Measurements from ENCODE around the gene ANKK1.

ANKK1 gene

DNA sequence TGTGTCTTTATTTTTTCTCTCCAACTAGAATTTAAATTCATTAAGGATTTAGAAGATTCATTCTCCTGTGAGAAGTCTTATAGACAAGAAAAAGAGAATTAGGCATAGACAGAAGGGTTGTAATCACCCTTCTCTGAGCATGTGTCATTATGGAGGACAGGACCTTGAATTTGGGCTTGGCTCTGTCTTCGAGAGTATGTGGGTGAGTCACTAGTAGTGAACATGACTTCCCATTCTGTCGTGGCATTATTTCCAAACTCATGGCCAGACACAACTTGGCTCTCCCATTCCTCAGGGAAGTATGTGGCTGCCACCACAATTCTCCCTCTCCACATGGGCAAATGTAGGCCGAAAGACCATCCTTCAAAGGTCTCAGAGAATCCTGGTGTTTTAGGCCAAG is 14.3 kb upstream of the ANKK1 start:
- no peaks in the 10 kb centered on the region for H3K36me3 ChIP-seq (ENCODE audit: control insufficient read depth, insufficient read depth, low read length)
- H3K27me3 ChIP-seq (replicated peaks; ENCODE audit: control insufficient read depth, insufficient read depth, low read length): no peaks in the 10 kb centered on the region
- no peak for TF ChIP-seq CTCF (IDR thresholded peaks at IDR 0.05; ENCODE audit: insufficient read depth, low read length, poor library complexity, severe bottlenecking)
- no peak for DNase-seq (ENCODE audit: extremely low read depth, insufficient read length)
- H3K4me3 ChIP-seq (replicated peaks; ENCODE audit: low read depth, low read length): no peak overlapping the region

GRCh38 chr11:113373981-113374560 is 13.5 kb upstream of the ANKK1 start:
- TF ChIP-seq CTCF (IDR thresholded peaks at IDR 0.05; ENCODE audit: insufficient read depth, low read length, poor library complexity, severe bottlenecking): no peak
- H3K27me3 ChIP-seq (replicated peaks; ENCODE audit: control insufficient read depth, insufficient read depth, low read length): no peaks in the 10 kb centered on the region
- no peaks in the 10 kb centered on the region for H3K36me3 ChIP-seq (ENCODE audit: control insufficient read depth, insufficient read depth, low read length)
- no peak overlapping the region for H3K4me3 ChIP-seq (replicated peaks; ENCODE audit: low read depth, low read length)
- DNase-seq (ENCODE audit: extremely low read depth, insufficient read length): no peak

DNA sequence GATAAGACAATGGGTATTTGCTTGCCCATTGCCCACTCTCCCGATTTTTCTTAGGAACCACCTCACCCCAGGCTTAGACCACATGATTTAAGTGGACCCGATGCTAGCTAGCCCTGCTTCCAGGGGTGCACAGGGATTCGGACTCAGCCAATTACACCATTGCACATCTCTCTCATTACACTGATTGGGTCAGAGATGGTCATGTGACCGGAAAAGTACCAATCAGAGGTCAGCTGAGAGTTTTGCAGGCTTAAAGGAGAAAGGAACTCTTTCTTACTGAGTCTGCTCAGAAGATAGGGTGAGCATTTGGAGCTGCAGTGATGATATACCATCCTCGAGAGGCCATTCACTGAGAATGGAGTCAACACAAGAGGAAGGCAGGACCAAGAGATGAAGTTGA is 12.2 kb upstream of the ANKK1 start:
- no peaks in the 10 kb centered on the region for H3K27me3 ChIP-seq (replicated peaks; ENCODE audit: control insufficient read depth, insufficient read depth, low read length)
- no peak for TF ChIP-seq CTCF (IDR thresholded peaks at IDR 0.05; ENCODE audit: insufficient read depth, low read length, poor library complexity, severe bottlenecking)
- no peak for DNase-seq (ENCODE audit: extremely low read depth, insufficient read length)
- H3K36me3 ChIP-seq (ENCODE audit: control insufficient read depth, insufficient read depth, low read length): no peaks in the 10 kb centered on the region
- H3K4me3 ChIP-seq (replicated peaks; ENCODE audit: low read depth, low read length): no peak overlapping the region

- Histone ChIP-seq H3K27me3 (replicated peaks; ENCODE audit: control insufficient read depth, insufficient read depth, low read length) (no peaks in the 10 kb centered on the region), H3K4me3 (replicated peaks; ENCODE audit: low read depth, low read length) (no peak overlapping the region), H3K36me3 (ENCODE audit: control insufficient read depth, insufficient read depth, low read length) (no peaks in the 10 kb centered on the region)
- no peak for TF ChIP-seq CTCF (IDR thresholded peaks at IDR 0.05; ENCODE audit: insufficient read depth, low read length, poor library complexity, severe bottlenecking)
- no peak for DNase-seq (ENCODE audit: extremely low read depth, insufficient read length)
Measured at GRCh38 chr11:113376156-113376555, 11.4 kb upstream of the ANKK1 start.

DNA sequence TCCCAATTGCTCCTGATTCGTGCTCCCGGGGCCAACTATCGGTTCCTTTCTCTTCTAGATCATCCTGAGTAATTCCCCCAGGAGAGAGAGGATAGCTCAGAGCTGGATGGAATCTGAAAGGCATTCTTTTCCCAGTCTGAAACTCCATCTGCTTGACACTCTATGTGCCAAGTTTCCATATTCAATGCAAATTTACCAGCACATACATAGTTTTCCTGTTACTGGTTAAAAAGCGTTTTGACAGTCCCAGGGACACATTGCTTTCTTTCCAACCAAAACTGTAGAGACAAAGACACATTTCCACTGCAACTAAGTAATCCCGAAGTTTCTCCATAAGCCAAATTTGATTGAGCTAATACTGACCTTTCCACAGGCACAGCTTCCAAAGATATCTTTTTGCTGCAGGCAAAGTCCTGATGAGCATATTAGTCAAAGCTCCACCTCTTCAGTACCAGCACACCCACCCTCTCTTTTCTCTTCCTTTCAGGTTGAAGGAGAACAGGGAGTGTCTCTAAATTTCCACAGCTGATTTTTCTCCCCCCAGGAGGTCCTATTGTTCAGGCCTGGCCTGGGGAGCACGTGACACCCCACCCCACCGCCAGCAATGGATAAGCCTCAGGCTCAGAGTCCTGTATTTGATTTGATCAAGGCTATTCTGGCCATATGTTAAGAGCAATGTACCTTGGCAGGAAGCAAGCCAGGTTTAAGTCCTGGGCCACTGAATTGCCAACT is 9.7 kb upstream of the ANKK1 start:
- DNase-seq (ENCODE audit: extremely low read depth, insufficient read length): no peak
- no peak for TF ChIP-seq CTCF (IDR thresholded peaks at IDR 0.05; ENCODE audit: insufficient read depth, low read length, poor library complexity, severe bottlenecking)
- no peaks in the 10 kb centered on the region for H3K27me3 ChIP-seq (replicated peaks; ENCODE audit: control insufficient read depth, insufficient read depth, low read length)
- no peak overlapping the region for H3K4me3 ChIP-seq (replicated peaks; ENCODE audit: low read depth, low read length)
- no peaks in the 10 kb centered on the region for H3K36me3 ChIP-seq (ENCODE audit: control insufficient read depth, insufficient read depth, low read length)

Data from GM06990 (cell line).